Activated T-cell treated with anti-CD3 and anti-CD28 coated beads for 4 hours (primary cell): ENCODE measurements around the gene GLYAT.
"Not testable (repeated sequence)": the region's sequence is repeated elsewhere in the genome, so short reads cannot be mapped to it uniquely, and the experiment has no call there.

Source experiments
- DNase-seq: peaks from one replicate; pipeline ENCODE4 v3.0.0-alpha.2; 2020

GLYAT gene

GRCh38 chr11:58742981-58743880 is 11.5 kb upstream of the GLYAT start:
- DNase-seq: no peak

GRCh38 chr11:58742140-58742539 is 10.4 kb upstream of the GLYAT start:
- no peak for DNase-seq

- DNase-seq: no peak
Measured at GRCh38 chr11:58741127-58741526, 9.4 kb upstream of the GLYAT start.

GRCh38 chr11:58740447-58740846 is 8.7 kb upstream of the GLYAT start:
- DNase-seq: no peak

GRCh38 chr11:58739725-58740430 is 8.1 kb upstream of the GLYAT start:
- DNase-seq: no peak

GRCh38 chr11:58734681-58735490 is 3.1 kb upstream of the GLYAT start:
- DNase-seq: no peak

- no peak for DNase-seq
Measured at GRCh38 chr11:58730507-58731089, 1.1 kb downstream of the GLYAT start.

GRCh38 chr11:58727415-58727797 is 4.3 kb downstream of the GLYAT start:
- no peak for DNase-seq

GRCh38 chr11:58726737-58727414 is 4.9 kb downstream of the GLYAT start:
- no peak for DNase-seq

GRCh38 chr11:58719406-58720117 is 12.2 kb downstream of the GLYAT start:
- DNase-seq: no peak

- DNase-seq: no peak
Measured at GRCh38 chr11:58712531-58712930, 19.2 kb downstream of the GLYAT start.

- DNase-seq: no peak
Measured at GRCh38 chr11:58711832-58712231, 19.9 kb downstream of the GLYAT start.

GRCh38 chr11:58707767-58708166 is 24.0 kb downstream of the GLYAT start:
- DNase-seq: no peak

GRCh38 chr11:58696825-58697224 is 34.9 kb downstream of the GLYAT start:
- not testable (repeated sequence) for DNase-seq

GRCh38 chr11:58693026-58693425 is 38.7 kb downstream of the GLYAT start:
- DNase-seq: no peak

GRCh38 chr11:58691675-58692074 is 40.1 kb downstream of the GLYAT start:
- no peak for DNase-seq

- no peak for DNase-seq
Measured at GRCh38 chr11:58688789-58689503, 42.8 kb downstream of the GLYAT start.

- DNase-seq: no peak
Measured at GRCh38 chr11:58685973-58686722, 45.6 kb downstream of the GLYAT start.

GRCh38 chr11:58682660-58683059 is 49.1 kb downstream of the GLYAT start:
- DNase-seq: not testable (repeated sequence)

- DNase-seq: not testable (repeated sequence)
Measured at GRCh38 chr11:58677536-58677935, 54.2 kb downstream of the GLYAT start.
